Stomach (tissue), 4 donors: ENCODE results near the gene LBX1.
"Not testable (repeated sequence)": the region's sequence is repeated elsewhere in the genome, so short reads cannot be mapped to it uniquely, and the experiment has no call there.

Source experiments
- EP300 ChIP-seq: sonication (generic); formaldehyde crosslinking; IDR thresholded peaks from one replicate; pipeline ENCODE4 v1.6.1; 2017; ENCODE audit warnings: antibody characterized with exemption
- POLR2A ChIP-seq, 4 donors: fragments of 450-650 bp; IDR thresholded peaks; one replicate each; pipeline ENCODE4 v1.6.1; 2016; ENCODE audit warnings: antibody characterized with exemption in 4 of 4, control low read depth in 2 of 4, mild to moderate bottlenecking in 1 of 4, moderate library complexity in 1 of 4
- POLR2AphosphoS5 ChIP-seq, 3 donors: sonication (generic); formaldehyde crosslinking; IDR thresholded peaks; one replicate each; pipeline ENCODE4 v1.6.1; 2016; ENCODE audit warnings: antibody characterized with exemption in 3 of 3
- TF ChIP-seq, protein P1 (sequence below), 7 experiments: fragments of 450-650 bp in 4 of 7; fragments of 200-600 bp in 3 of 7; sonication (generic) in 3 of 7; IDR thresholded peaks; one replicate each; pipeline ENCODE4 v1.5.1; 2016 to 2019; ENCODE audit warnings: antibody characterized with exemption in 7 of 7, control low read depth in 2 of 7, mild to moderate bottlenecking in 1 of 7

- not testable (repeated sequence) for TF ChIP-seq EP300; POLR2A (IDR thresholded peaks at IDR 0.05); POLR2AphosphoS5 (IDR thresholded peaks at IDR 0.05)
- TF ChIP-seq, protein P1, sequence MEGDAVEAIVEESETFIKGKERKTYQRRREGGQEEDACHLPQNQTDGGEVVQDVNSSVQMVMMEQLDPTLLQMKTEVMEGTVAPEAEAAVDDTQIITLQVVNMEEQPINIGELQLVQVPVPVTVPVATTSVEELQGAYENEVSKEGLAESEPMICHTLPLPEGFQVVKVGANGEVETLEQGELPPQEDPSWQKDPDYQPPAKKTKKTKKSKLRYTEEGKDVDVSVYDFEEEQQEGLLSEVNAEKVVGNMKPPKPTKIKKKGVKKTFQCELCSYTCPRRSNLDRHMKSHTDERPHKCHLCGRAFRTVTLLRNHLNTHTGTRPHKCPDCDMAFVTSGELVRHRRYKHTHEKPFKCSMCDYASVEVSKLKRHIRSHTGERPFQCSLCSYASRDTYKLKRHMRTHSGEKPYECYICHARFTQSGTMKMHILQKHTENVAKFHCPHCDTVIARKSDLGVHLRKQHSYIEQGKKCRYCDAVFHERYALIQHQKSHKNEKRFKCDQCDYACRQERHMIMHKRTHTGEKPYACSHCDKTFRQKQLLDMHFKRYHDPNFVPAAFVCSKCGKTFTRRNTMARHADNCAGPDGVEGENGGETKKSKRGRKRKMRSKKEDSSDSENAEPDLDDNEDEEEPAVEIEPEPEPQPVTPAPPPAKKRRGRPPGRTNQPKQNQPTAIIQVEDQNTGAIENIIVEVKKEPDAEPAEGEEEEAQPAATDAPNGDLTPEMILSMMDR (IDR thresholded peaks at IDR 0.05): not testable (repeated sequence)
Observed at GRCh38 chr10:101198326-101198977, 30.8 kb downstream of the LBX1 start.
